ENCODE results near the gene EFCAB8. TPM values are rescaled to one million over a fixed set of nuclear protein-coding genes. Genes with fewer than 3 reads are reported as not detected.

Gene EFCAB8, protein sequence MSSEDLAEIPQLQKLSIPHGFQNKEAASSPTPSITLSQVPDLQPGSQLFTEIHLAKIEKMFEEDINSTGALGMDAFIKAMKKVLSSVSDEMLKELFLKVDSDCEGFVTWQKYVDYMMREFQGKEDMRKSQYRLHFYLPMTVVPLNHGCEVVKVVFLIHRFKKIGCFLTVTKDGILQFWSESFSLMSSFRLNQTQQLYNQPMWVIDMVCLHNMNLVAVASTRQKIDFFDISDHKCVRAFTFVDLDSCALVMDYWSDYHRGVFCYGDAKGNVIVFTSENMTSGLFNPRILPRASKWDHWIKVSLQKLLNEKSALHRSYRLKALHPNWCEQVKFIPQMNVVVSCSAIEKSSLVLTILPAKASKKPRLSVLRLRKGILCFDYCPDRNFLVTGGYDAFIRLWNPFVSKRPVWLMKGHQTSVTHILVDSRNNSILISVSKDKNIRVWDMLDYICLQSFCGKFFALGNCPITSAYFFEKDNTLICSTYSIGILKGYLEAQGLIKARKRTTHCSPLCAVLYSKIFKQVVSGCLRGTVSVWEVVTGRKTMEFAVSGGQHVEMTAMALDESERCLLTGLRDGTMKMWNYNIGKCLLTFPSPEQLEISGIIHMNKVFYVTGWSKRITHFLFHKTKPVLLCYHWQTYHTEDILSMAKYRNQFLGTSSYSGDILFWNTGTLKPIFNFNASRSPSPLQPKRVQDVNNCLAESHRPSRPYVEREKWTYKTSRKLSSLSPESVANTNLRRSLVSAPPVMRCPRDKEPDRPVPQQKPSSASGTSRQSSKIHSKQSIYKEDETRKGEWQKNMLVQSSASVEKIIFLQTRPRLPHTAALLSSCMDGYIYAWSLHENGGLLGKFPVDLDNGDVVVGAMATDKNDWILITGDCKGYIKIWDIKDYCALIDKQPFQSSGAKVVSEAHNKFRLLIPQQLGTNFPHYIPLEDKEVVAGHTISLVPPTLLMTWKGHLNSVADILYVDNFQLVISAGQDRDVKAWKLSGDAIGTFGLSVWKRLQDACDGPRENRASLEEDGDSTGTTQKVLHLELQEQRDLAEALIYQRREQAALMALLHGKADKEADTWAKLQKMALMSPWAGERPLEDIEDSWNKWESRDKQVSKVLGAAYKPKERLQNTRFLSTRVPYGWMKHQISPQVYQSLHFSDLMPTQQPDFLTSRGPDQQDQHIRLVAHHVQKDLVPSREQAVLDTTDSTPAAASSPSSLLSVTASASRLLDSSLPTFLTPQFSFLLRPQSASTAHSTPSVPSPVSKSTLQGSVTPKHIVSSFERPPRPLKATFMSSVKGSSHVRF
- 0.83 TPM in 1 of 2 replicates, not detected in the other for total RNA-seq
- polyA plus RNA-seq (2012): 0.16 TPM

DNA sequence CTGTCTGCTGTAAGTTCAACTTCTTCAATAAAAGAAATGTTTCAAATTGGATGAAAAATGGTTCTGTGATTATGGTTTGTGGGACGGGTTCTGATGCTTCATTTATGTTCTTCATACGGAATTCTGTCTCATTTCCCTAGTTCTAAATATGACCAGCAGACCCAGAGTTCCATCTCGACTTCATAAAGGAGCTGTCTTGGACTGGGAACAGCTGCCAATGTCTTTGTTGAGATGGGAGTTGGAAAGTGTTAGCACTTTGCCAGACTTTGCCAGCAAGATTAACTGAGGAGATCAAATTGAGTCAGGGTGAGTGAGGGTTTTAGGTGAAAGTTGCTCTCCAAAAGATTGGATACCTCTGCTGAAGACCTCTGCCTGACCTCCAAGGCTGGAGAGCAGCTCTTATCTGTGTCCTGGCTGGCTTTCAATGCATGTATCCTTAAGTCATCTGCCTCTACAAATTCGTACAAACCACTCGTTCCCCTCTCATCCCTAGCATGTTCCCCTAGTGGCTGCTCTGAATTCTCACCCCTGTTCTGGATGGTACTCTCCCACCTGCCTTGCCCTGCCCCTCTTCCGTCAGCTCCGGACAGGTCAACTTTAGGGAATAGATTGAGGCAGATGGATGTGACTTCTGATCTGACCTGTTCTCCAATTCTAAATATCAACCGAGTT, at the start of gene EFCAB8:
Gene EFCAB8, plus strand, starts transcription at position 223 of the 672 bp plus-strand sequence. CDS start 4,870 bp downstream, outside the sequence.
- DNase-seq (ENCODE audit: low read depth): no peak

DNA sequence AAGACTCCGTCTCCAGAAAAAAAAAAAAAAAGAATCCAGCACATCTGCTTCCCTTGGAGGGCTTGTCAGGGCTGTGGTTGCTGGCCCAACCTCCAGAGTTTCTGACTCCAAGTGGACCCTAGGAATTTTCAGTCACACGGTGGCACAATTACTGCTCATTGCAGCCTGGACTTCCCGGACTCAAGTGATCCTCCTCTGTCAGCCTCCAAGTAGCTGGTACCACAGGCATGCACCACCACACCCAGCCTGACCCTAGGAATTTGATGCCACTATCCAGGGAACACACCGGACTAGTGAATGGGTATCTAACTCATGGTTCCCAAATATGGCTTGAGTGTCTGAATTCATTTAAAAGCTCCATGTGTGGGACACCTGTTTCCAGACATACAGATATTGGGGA, 48.8 kb upstream of the EFCAB8 start:
- peak; percentile 56 for DNase-seq (ENCODE audit: low read depth)

DNA sequence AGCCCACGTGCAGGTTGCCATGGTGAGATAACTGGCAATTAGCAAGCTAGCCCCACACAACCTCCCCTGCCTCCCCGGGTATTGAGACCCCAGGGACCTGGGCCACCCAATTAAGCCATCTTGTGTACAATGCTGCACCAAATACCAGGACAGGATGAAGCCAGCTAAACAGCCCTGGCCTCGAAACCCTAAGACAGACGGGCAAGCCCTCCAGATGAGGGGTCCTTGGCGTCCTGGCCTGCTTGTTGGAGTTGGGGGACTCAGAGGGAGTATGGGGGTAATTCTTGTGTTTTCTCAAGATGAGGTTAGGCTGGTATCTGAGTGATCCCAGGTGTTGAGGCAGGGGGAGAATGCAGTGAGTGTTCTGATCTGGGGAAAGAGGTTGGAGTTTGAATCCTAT, 47.8 kb upstream of the EFCAB8 start:
- DNase-seq (ENCODE audit: low read depth): no peak

DNA sequence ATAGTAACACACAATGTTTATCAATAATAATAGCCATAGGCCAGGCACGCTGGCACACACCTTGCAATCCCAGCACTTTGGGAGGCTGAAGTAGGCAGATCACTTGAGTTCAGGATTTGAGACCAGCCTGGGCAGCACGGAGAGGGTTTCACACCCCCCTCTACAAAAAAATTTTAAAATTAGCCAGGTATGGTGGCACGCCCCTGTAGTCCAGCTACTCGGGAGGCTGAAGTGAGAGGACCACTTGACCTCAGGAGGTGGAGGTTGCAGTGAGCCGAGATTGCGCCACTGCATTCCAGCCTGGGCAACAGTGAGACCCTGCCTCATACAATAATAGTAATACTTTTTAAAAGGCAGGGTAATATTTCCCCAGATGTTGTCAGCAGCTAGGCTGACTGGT, 46.8 kb upstream of the EFCAB8 start:
- no peak for DNase-seq (ENCODE audit: low read depth)

DNA sequence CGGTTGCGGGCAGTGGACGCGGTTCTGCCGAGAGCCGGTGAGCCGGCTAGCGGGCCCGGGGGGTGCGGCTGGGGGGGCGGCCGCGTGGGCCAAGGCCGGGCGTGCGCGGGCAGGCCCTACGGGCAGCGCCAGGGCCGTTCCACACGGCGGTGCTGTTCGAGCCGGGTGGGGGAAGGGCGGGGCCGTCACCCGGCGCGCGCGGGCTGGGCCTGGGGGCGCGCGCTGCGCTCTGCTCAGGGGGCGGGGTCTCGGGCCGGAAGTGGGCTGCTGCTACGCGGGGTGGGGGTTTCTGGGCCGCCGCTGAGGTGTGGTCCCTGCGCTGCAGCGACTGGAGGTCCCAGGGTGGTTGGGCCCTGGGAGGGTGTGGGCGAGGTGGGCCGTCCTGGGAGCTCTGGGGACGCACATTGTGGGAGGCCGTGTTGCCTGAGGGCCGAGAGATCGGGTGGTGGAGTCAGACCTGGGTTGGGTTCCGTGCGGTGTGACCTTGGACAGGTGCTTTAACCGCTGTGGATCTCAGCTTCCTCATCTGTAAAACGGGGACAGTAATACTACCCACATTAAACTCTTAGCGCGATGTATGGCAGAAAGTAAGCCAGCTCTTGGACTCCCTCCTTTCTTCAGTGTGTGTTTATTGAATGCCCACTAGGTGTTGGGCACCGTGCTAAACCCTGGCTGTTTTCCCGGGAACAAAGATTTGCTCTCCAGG, 38.6 kb upstream of the EFCAB8 start:
- DNase-seq (ENCODE audit: low read depth): peak; percentile 74

DNA sequence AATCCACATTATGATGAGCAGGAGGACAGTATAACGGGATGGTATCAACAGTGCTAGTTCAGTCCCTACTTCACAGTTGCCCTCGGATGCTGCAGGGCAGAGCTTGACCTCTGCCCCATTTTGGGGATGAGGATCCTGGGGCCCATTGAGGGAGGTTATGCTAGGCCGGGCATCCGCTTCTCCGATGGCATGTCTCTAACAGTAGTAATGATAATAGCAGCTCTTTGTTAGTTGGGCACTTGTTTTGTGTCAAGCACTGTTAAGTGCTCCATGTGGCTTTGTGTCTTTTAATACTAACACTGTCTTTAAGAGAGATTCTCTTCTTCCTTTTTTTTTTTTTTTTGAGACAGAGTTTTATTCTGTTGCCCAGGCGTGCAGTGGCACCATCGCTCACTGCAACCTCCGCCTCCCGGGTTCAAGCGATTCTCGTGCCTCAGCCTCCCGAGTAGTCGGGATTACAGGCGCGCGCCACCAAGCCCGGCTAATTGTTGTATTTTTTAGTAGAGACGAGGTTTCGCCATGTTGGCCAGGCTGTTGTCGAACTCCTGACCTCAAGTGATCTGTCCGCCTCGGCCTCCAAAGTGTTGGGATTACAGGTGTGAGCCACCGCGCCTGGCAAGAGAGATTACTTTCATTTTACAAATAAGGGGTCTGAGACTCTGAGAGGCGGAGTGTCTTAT, 37.9 kb upstream of the EFCAB8 start:
- DNase-seq (ENCODE audit: low read depth): no peak

DNA sequence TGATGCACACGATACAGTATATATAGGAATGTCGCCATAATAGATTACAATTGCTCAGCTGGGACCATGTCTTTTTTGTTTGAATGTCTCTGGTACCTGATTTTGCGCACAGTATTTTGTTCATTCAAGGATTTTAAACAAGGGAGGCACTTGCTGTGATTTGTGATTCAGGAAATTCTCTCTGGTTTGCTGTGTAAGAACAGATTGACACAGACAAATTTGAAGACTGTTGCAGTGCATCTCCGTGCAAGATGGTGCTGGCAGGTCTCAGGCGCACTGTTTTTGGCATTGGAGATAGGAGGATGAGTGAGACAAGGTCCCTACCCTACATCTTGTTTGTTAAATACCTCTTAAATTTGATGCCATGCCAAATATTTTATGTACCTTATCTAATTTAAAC, 36.5 kb upstream of the EFCAB8 start:
- DNase-seq (ENCODE audit: low read depth): no peak

DNA sequence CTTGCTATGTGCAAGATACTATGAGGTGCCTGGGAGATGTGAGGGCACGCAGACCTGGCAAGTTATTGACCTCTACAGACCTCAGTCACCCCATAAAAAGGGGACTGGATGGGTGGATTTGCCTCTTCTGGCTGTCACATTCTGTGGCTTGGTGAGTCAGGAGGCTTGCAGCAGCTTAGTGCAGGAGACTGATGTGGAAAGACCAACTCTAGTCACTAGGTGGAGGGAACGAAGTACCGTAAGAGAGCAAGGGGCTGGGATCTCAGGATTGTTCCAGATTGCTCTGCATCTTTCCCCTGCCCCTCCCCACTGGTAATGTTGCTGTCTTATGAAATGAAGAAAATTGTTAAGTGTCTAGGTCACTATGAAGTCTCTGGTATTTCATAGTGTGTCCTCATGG, 35.6 kb upstream of the EFCAB8 start:
- DNase-seq (ENCODE audit: low read depth): peak; percentile 82

DNA sequence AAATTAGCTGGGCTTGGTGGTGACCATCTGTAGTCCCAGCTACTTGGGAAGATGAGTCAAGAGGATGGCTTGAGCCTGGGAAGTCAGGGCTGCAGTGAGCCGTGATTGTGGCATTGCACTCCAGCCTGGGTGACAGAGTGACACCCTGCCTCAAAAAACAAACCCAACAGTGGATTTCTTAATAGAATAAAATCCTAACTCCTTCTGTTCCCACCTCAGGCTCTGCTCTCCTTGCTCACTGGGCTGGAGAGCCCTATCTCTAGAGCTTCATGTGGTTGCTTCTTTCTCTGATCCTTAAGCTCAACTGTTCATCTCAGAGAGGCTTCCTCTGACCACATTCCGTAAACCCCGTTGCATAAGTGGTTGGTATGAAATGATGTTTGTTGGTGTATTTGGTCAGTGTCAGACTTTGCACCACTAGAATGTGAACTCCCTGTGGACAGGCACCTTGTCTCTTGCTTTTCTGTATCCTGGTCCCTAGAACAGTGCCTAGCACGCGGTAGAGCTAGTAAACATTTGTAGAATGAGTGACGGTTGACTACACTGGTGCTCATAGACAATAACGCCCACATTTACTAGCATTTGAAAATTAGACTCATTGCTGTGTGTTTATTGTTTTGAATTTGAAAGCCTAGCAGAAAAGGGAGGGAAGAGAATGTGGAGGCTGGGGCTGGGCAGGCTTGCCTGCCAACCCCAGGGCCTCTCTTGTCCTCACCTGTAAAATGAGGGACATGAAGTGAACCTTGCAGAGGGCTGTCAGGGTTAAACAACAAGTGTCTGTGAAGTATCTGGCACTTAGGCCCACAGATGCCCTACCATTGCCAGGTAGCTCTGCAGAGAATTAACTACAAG, 34.8 kb upstream of the EFCAB8 start:
- DNase-seq (ENCODE audit: low read depth): peak; percentile 43

DNA sequence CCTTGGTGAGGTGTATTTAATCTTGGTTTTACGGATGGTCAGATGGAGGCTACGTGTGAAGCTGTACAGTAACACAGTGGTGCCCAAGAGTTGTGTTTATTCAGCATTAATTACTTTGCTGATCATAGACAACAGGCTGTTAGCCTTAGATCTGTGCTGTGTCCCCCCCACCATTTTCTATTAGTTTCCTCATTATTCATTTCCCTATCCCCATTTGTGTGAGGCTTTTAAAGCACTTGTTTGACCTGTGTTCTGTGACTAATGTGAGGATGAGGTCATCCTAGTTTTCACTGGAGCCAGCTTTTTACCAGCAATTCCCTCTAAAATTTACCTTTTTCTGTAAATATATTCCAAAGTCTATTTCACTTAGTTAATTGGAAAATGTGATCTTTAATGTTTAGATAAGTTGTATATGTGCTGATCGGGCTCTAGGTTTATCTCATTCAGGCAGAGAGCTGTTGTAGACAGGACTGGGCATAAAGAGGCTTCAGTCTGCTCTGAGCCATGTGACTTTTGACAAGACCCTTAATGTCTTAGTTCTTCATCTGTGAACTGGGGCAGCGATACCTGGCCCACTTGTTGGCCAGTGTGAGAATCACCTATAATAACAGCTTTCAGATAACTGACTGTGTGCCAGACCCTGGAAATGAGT, 30.6 kb upstream of the EFCAB8 start:
- DNase-seq (ENCODE audit: low read depth): no peak

DNA sequence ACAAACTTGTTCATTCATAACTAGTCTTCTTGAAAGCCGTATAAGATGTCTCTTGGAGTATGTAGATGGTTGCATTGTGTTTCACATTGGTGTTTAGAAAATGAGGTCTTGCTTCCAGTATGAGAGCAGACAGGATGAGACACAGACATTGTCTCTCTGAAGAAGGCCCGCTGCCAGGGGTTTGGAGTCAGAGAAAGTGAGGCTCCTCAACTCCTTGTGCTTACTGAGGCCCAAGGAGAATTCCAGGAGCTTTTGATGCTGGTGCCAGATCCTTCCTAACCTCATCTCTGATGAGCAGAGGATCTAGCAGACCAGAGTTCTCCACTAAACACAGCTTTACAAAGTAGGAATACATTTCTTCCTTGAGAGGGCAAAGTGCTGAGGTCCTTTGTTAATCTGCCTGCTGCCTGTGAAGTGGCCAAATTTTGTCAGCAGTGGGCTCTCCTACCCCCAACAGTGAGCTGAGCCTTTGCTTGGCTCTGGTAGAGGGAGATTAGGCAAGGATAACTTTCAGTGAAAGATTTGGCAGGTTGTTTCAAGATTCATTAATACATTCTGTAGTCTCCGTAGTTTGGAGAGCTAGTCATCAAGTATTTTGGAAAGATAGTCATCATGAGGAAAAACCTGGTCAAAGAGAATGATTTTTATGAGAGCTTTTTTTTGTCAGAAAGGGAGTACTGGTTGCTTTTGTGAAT, 29.3 kb upstream of the EFCAB8 start:
- DNase-seq (ENCODE audit: low read depth): no peak

DNA sequence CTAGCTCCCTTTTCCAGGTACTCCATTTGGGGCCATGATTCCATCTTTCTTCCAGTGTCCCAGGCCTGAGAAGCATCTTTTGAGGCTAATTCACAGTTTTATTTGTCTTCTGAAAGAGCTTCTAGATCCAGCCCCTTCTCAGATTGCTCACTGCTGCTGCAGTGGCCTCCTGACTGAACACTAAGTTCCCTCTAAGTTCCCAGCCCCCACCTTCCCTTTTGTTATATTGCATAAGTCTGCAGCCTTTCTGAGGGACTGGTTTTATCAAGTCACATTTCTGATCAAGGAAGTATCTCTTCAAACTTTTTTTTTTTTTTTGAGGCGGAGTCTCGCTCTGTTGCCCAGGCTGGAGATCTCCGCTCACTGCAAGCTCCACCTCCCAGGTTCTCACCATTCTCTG, 28.3 kb upstream of the EFCAB8 start:
- no peak for DNase-seq (ENCODE audit: low read depth)

DNA sequence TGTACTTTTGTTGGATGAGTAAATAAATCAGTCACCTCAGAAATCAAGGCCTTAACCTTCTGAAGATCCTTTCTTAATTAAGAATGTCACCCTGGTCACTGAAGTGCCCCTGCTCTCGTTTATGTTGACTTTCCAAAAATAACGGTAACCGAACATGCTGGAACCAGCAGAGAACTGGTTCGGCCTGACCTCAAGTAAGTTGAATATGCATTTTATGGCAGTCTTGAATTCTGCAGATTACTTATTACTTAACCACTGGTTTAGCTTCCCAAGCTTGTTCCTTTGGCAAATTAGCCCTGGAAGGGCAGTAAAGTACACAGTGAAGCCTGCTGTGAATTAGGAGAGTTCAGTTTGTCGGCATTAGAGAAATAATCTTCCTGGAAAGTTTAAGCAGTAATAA, 26.7 kb upstream of the EFCAB8 start:
- DNase-seq (ENCODE audit: low read depth): no peak

DNA sequence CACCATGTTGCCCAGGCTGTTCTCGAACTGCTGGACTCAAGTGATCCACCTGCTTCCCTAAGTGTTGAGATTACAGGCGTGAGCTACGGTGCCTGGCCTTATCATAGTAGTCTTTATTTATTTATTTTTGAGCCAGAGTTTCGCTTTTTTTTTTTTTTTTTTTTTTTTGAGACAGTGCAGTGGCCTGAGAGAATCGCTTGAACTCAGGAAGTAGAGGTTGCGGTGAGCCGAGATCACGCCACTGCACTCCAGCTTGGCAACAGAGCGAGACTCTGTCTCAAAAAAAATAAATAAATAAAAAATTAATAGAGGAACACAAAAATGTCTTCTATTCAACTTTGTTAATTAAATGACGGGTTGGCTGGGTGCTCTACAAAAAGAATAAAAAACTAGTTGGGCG, 26.1 kb upstream of the EFCAB8 start:
- DNase-seq (ENCODE audit: low read depth): no peak

DNA sequence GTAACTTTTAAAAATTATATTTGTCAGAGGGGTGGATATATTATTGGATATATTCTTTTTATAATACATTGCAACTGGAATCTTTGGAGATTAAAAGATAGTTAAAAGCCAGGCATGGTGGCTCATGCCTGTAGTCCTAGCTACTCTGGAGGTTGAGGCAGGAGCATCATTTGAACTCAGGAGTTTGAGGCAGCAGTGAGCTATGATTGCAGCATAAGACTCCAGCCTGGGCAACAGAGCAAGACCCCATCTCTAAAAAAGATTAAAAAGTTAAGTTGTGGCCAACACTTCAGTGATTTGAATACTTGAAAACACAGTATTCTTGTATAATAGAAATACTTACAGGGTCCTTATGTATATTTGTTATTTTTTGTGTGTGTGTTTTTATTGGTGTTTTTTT, 23.8 kb upstream of the EFCAB8 start:
- DNase-seq (ENCODE audit: low read depth): no peak

DNA sequence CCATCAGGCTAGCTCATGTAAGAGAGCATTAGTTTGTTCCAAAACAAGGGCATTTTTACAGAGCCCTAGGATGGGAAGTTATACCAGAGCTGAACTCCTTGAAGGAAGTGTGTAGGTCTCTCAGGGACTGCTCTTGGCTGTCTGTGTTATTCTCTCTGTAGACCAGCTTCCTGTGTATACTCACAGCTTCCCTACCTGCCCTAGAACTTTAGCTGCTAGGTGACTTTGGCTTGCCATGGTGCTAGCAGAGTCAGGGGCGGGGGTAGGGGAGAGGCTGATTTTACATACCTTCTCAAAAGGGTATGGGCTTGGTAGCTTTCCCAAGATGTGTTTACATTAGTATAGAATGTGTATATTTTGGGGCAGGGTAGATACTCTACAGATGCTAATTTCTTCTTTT, 21.6 kb upstream of the EFCAB8 start:
- DNase-seq (ENCODE audit: low read depth): no peak

DNA sequence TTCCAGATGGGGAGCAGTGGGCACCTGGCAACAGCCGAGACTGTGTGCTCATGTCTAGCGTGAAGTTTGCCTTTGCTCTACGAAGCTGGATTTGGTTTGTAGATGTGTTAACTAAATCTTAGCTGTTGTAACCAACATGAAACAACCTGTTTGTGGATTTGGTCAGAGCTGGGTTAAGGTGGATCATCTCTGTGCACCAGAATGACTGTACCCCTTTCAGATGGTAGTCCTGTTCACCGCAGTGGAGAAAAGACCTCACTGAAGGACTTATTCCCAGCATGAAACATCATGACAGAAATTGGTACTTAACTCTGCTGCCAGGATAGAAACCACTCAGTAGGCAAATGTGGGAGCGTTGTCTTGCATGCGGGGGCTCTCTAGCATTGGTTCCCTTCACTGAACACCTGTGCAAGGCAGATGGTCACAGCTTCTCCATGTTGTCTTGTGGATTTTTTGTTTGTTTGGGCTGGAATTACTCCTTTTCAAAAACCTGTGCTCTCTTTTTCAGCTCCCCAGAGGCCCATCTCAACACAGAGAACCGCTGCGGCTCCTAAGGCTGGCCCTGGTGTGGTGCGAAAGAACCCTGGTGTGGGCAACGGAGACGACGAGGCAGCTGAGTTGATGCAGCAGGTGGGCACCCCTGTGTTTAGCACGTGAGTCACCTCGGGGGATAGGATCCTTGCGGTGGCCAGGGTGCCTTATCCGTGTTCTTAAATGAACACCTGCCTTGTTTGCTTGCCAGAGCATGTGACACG, 19.3 kb upstream of the EFCAB8 start:
- peak; percentile 22 for DNase-seq (ENCODE audit: low read depth)

Measured in myocyte (in vitro differentiated cells).